Stimulated activated CD8-positive, alpha-beta memory T cell treated with anti-CD3 and anti-CD28 coated beads, Interleukin-15, amount 100 ng/mL, for 4 hours (primary cell): ENCODE results near the gene EMC8.
"Not testable (repeated sequence)": the region's sequence is repeated elsewhere in the genome, so short reads cannot be mapped to it uniquely, and the experiment has no call there.

Source experiments
- DNase-seq, 2 donors: peaks; one replicate each; pipeline ENCODE4 v3.0.0-alpha.2; 2020; ENCODE audit warnings: low read depth in 2 of 2

Gene EMC8

DNA sequence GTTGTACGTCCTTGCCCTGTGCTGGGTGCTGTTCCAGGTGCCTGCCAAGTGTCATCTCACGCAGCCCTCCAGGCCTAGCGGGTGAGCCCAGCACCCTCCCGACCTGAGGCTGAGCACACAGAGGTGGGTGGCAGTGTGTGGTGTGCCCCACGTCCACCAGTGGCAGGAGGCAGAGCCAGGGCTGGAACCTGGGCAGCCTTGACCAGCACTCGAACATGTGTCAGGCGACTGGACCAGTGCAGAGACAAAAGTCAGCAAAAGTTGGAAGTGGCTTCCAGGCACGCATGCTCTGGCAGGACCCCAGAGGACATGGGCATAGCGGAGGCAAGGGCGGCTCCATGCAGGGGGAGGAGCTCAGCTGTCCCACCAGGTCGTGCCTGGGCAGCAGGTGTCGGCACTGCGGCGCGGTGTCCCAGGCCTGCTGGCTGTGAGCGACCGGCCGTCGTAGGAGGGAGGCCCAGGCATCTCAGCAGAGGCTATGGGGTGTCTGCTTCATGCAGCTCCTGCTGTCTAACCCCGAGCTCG, 35.9 kb upstream of the EMC8 start:
- no peak for DNase-seq

GRCh38 chr16:85834741-85835140, 35.4 kb upstream of the EMC8 start:
- DNase-seq: no peak

- DNase-seq: no peak
Measured at GRCh38 chr16:85833219-85833920, 34.0 kb upstream of the EMC8 start.

DNA sequence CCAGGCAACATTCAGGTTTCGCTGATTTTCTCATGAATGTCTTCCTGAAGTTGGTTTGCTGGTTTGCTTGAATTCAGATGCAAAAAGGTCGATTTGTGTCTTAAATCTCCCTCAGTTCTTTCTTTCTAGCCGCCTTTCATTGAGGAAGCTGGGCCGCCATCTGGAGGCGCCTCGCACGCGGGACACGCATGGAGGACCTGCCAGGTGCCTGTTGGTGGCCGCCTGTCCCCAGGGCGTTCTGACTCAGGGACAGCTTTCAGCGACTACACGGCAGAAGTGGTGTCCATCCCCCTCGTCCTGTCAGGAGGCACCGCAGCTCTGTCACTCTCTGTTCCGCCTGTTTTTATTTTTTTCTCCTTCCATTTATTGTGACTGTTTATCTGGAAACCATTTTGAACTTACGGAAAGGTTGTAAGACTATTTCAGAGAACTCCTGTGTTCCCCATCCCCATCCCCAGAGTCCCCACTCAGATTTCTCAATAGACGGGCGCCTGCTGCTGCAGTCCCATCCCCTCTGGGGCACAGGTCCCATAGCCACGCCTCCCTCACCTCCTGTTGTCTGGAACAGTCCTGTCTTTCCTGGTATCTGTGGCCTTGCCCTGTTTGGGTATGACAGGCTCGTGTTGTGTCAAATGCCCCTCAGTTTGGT, 33.4 kb upstream of the EMC8 start:
- DNase-seq: no peak

DNA sequence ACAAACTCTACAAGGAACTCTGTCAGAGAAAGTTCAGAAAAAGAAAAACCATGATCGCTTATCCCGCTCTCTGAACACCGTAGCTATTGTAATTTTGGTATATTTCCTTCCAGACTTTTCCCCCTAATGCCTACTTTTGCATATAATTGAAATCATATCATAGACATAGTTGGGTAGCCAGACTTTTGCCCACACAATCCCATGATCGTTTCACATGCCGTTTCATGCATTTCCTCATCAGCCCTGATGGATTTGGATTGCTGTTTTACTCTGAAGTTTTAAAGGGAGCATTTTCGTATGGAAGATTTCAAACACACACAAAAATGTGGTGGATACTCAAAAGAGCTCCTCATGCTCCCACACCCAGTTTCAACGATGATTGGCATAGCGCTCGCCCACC, 31.5 kb upstream of the EMC8 start:
- DNase-seq: no peak

- no peak for DNase-seq
Measured at GRCh38 chr16:85829751-85830445, 30.6 kb upstream of the EMC8 start.

DNA sequence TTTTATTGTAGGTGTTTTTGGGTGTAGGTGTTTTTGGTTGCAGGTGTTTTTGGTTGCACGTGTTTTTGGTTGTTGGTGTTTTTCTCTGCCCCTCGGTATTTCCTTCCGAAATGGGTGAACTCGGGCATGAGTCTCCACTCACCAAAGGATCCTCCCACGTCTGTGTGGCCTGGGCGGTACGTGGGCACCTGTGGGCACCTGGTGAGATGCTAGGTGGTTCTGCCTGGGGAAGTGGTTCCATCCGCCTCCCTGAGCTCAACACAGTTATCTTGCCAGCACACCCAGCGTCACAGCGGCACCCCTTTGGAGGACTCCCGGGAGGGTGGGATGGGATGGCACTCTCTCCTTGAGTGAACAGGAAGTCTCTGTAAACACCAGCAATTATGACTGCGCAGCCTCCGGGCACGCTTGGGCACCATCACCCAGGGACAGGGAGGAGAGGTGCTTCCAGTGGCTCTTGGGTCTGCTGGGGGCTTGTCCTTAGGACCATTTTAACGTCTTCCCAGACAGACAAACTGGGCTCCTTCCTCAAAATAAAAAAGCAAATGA, 29.9 kb upstream of the EMC8 start:
- DNase-seq: no peak

GRCh38 chr16:85828166-85828565, 28.8 kb upstream of the EMC8 start:
- no peak for DNase-seq

GRCh38 chr16:85826686-85827247, 27.4 kb upstream of the EMC8 start:
- DNase-seq: no peak

- no peak for DNase-seq
Measured at GRCh38 chr16:85825326-85825725, 26.0 kb upstream of the EMC8 start.

DNA sequence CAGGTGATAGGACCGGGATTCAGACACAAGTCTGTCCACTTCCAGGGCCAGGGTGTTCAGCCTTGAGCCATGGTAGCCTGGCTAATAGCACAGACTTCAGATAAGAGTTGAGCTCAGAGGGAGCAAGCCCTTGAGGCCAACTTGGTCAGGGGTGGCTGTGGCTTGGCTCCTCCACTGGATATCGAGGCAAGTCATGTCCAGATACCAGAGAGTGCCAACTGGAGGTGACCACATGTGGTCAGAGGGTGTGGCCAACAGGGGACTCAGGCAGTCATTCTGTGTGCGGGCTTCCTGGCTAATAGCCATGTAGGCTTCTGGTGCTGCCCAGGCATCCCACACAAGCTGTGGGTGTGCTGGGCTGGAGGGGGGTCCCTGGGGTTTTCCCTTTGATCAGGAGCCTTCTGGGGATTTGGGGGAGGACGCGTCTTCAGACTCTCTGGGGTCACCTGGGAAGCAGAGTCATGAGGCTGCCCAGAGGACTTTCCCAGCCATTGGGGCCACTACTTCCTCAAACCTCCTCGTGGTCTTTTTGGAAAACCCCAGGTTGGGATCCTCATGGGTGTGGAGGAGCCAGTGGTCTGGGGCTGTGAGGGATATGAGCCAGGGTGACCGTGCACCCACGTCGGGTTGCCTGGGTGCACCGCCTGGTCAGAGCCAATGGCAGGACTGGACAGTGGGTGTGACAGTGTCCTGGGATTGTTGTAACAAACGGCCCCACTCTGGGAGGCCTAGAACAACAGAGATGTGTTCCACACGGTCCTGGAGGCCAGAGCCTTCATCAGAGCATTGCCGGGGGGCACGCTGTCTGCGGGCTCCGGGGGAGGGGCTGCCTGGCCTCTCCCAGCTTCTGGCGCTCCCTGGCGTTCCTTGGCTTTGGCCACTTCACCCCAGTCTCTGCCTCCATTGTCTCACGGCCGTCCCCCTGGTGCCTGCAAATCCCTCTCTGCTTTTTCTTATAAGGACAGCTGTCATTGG, 25.1 kb upstream of the EMC8 start:
- no peak for DNase-seq

DNA sequence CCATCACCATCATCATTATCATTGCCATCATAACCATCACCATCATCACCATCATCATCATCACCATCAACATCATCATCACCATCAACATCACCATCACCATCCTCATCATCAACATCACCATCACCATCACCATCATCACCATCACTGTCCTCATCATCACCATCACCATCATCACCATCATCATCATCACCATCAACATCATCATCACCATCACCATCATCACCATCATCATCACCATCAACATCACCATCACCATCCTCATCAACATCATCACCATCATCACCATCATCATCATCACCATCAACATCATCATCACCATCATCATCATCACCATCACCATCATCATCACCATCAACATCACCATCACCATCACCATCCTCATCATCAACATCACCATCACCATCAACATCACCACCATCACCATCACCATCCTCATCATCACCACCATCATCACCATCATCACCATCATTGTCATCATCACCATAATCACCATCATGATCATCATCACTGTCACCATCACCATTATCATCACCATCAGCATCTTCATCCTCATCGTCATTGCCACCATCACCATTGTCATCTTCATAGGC, 24.1 kb upstream of the EMC8 start:
- DNase-seq: no peak

GRCh38 chr16:85822145-85822544, 22.8 kb upstream of the EMC8 start:
- DNase-seq: no peak

GRCh38 chr16:85821390-85822135, 22.2 kb upstream of the EMC8 start:
- peak; percentile 56 to 58 for DNase-seq

- DNase-seq: no peak
Measured at GRCh38 chr16:85820604-85821372, 21.4 kb upstream of the EMC8 start.

DNA sequence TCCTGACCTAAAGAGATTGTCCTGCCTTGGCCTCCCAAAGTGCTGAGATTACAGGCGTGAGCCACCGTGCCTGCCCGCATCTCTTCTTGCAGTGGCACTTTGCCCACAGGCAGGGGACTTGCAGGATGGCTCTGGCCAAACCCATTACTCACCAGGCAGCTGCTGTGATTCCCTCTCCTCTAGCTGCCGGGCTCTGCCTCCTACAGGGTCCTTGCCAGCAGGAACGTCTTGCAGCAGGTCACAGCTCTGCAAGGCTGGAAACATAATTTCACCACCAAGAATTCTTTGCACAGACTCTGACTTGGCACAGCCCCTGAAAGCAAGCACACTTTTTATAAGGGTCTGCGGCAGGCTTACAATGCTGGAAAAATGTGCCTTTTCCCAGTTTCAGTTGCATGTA, 20.4 kb upstream of the EMC8 start:
- no peak for DNase-seq

- peak; percentile 49 to 69 for DNase-seq
Measured at GRCh38 chr16:85819245-85819644, 19.9 kb upstream of the EMC8 start.

- DNase-seq: not testable (repeated sequence)
Measured at GRCh38 chr16:85817195-85817594, 17.9 kb upstream of the EMC8 start.

DNA sequence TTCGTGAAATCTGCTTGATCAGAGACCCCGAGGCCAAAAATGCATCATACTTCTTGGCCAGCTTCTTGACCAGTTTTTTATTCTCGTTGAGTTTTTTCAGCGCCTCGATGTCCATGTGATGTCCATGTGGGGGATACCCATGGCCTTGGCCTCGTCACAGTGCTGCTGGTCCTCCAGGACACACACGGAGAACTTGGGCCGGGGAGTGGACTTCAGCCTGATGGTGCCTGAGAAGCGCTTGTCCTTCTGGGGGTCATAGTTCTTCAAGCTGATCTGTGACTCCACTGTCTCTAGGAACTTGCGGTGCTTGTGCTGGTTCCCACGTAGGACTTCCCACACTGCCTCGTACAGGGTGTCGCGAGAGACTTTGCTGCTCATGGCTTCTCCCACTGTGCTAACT, 16.8 kb upstream of the EMC8 start:
- no peak for DNase-seq
